Embryonic facial prominence (tissue), 1 donor: ENCODE measurements around the gene COMP.
"Not testable (repeated sequence)": the region's sequence is repeated elsewhere in the genome, so short reads cannot be mapped to it uniquely, and the experiment has no call there.

ENCODE experiments used
- DNase-seq: peaks from one replicate; pipeline ENCODE4 v3.0.0-alpha.2; 2016; ENCODE audit errors: extremely low spot score

Gene COMP

DNA sequence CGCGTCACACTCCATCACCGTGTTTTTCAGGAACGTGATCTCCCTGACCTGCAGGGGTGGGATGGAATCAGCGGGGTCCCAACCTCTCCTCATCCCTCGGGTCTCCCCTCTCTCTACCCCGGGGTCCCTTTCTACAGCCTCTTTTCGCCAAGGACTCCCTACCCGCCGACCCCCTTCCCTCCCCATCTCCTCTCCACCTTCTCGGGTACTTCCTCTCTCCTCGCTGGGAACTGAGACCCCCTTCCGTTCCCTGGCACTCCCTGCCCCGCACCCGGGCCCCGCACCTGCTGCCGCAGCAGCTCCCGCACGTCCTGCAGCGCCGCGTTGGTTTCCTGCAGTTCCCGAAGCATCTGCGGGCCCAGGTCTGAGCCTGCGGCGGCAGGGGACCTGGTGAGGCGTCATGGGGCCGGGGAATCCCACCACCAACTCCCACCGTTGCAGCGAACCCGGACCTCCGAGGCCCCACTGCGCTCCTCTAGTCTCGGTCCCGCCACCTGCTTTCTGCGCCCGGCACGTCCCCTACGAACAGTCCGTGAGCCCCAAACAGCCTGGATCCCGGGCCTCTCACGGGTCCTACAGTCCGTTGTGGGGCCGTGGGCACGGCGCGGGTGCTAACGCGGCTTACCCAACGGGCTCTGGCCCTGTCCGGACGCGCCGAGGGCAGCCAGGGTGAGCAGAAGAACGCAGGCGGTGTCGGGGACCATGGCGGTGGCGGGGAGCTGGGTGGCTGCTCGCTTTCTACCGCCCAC lies at the start of gene COMP:
Gene COMP, minus strand, starts transcription at position 740 of the 749 bp plus-strand sequence. Its CDS starts 36 bp downstream, at position 704.
- no peak for DNase-seq

DNA sequence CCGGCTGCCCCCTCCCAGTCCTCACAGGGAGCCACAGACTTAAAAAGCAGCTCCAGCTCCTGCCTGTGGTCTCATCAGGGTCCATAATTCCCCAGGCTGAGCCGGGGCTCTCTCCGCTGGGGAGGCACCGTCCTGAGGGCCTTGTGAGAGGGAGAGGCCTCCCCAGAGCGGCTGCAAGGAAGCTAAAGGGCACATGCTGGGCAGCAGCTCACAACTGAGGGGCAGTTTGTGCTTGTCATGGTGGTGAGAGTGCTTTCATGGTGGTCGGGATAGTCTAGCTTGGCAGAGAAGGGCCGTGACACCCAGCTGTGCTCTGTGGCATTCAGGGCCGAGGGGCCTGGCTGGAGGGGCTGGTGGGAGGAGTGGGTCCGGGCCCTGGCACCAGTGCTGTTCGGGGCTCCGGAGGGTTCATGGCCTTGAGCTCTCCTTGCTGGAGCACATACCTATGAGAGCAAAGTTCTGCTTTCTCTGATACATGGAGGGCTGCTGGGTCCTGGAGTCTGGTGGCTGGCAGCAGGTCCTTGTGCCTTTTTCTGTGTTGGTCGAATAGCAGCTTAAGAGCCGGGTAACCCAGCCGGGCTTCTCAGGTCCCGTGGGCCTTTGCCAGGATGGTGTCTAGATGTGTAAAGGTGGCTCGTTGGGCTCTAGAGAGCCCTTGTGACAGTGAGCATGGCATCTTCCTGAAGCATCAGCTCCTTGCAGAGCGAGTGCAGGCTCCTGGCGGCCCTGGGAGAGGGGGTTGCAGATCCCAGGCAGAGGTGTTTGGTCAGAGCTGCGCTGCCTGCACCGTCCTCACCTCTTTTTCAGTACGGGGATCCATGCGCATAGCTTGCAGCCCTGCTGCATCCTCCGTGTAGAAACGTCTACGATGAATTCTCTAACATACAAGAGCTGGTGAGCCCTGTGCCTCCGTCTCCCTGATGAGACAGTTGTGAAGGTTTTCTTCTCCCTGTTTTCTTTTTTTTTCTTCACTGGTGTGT lies 49.5 kb upstream of the COMP start:
- no peak for DNase-seq

DNA sequence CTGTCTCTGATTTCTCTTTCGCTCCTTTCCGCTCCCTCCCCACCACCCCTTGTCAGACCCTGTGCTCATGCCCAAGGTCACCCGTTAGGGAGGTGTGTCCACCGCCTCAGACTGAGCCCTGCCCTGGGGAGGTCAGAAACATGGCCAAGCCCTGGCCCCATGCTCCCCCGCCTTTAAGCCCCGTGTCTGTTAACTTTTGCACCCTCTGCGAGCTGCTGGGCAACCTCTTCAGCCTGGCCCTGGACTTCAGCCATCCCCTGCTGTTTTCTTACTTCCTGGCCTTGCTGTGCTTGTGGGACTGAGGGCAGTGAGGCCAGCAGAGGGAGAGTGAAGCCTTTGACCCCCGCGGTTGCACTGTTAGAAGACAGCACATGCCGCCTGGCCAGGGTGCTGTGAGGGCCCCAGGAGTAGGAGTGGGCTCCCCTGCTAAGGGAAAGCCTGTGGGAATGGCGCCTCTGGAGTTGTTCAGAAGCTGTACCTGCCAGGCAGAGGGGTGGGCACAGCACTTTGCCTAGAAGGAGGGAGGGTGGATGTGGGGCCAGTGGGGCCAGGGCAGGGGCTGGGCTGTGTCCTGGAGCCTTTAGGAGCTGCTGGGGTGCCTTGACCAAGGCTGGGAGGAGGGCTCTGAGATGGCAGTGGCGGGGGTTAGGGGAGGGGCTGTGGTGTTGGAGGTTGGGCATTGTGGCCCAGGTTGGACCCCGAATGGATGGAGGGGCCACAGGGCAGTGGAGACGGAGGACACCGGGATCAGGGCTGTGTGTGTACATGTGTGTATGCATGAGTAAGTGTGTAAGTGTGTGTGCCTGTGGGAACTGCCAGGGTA lies 48.6 kb upstream of the COMP start:
- no peak for DNase-seq

DNA sequence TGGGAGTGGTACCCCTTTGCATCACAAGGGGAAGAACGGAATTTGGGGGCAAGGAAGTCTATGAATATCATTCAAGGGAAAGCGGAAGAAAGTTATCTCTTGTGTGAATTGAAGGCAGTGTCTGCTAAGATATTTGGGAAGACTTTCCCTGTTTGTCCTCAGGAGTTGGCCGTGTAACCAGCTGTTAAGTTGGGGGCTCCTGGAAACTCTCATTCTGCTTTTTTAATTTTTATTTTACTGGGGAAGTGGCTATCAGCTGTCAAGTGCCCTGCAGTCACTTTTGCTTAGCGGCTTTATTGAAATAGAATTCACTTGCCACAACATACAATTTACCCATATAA lies 43.5 kb upstream of the COMP start:
- no peak for DNase-seq

DNA sequence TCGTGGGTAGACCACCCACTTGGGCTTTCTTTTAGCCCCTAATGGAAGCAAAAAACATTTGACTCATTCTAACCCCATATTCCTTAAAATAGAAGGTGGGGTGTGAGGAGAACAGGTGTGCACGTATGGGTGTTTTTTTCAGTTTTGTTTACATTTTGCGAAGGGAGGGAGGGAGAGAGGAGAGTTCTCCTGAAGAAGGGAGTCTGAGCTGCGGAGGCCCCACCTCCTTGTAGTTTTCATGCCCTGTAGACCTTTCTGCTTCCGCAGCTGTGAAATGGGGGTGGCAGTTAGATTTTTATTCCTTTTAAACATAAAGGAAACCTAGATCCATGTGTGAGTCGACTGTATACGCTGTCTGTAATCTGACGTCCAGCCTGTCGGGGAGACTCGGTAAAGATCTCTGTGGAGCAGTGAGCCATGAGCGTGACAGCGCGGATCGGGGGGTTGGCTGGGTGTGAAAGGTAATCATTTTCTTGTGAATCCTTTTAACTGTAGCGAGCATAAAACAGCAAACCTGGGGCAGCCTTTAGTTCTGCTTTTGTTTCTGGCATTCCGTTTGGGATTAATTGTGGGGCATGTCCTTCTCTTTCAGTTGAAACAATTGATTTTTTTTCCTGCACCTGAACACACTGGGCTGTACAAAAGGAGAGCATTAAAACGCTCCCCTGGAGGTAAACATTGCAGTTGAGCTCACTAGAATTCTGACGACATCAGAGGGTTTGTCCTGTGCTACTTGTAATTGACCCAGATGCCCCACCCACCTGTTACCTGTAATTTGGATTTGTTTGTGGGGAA lies 42.9 kb upstream of the COMP start:
- no peak for DNase-seq

DNA sequence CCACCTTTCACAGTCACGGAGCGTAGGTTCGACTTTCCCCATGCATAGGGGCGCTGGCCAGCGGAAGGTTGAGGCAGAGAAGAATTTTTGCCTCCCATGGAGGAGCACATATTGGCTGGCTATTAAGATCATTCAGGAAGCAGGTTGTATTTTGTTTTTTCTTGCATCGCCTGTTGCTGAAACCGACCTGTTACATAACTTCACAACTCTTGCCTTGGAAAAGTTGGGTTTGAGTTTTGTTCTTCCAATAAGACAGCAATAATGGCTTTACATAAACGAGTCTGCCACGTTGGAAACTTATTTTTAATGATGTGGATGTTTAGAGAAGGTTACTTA lies 42.0 kb upstream of the COMP start:
- DNase-seq: no peak

DNA sequence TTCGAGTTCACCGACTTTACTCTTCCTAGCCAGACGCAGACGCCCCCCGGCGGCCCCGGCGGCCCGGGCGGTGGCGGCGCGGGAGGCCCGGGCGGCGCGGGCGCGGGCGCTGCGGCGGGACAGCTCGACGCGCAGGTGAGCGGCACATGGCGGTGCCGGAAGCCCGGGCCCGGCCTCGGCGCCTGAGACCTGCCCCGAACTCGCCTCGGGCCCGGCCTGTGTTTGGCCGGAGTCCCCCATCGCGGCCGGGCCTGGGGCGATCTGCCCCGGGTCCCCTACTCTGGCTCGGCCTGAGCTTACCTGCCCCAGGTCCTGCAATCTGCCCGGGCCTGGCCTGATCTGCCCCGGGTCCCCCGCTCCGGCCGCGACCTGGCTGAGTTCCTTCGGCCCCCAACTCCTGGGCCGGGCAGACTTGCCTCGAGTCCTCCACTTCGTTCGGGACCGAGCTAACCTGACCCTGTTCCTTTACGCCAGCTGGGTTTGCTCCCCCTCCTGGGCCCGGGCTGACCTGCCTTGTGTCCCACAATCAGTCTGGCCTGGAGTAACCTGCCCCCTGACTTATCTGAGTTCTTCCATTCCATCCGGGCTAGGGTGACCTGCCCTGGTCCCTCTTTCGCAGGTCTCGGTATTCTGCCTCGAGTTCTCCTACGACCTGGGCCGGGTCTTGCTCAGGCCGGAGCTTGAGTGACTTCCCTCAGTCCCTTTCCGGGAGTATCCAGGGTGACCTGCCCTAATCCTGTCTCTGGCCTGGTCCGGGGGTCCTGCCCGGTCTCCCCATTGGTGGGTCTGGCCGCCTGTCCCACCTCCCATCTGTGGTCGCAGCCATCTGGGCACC lies 41.4 kb upstream of the COMP start:
- DNase-seq: no peak

DNA sequence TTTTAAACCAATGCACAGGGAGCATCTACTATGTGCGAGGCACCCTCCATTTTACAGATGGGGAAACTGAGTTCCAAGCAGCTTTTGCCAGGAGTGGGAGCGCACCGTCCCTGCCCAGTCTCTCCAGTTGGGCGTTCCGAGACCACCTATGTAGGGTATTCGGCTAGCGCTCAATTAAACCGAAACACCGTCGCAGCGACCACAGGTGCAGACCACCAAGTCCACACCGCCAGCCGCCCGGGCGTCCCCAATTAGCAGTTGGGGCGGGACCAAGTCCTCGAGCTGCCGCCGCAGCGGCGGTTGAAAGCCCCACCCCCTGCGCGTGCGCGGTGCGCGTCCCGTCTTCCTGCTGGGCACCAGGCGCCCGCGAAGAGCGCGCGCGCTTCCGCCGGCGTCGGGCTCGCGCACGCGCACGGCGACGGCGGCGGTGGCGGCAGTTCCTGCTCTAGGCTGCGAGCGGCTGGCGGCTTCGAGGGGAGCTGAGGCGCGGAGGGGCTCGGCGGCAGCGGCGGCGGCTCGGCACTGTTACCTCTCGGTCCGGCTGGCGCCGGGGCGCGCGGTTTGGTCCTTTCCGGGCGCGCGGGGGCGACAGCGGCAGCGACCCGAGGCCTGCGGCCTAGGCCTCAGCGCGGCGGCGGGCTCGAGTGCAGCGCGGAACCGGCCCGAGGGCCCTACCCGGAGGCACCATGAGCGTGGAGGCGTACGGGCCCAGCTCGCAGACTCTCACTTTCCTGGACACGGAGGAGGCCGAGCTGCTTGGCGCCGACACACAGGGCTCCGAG lies 40.6 kb upstream of the COMP start, which contains the start of gene UPF1:
Gene UPF1, plus strand, starts transcription at position 436 of the 782 bp plus-strand sequence. Its CDS starts 251 bp downstream, at position 687.
- DNase-seq: peak; percentile 85

DNA sequence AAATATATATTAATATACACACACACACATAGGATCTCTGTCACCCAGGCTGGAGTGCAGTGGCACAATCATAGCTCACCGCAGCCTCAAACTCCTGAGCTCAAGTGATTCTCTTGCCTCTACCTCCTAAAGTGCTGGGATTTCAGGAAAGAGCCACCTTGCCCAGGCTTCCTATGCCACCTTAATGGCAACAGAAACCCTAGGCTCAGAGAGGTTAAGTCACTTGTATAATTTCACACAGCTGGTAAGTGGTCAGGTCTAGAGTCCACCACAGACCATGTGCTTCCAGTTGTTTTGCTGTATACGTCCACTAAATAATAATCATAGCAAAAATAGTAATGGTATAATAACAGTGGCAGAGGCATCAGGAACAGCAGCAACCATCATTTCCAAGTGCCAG lies 39.4 kb upstream of the COMP start:
- DNase-seq: no peak

DNA sequence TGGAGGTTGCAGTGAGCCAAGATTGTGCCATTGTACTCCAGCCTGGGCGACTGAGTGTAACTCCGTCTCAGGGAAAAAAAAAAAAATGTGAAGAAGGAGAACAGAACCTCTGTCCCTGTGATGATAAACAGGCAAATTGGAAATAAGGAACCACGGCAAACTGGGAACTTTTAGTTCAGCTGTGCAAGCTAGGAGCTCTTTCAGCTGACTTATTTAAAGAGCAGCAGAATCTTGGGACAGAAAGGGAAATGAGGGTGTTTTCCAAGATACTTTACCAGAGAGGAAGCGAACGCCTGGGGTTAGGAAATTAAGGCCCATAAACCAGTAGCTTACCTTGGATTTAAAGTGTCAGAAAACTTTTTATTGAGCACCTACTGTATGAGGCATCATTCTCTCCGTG lies 37.7 kb upstream of the COMP start:
- no peak for DNase-seq

DNA sequence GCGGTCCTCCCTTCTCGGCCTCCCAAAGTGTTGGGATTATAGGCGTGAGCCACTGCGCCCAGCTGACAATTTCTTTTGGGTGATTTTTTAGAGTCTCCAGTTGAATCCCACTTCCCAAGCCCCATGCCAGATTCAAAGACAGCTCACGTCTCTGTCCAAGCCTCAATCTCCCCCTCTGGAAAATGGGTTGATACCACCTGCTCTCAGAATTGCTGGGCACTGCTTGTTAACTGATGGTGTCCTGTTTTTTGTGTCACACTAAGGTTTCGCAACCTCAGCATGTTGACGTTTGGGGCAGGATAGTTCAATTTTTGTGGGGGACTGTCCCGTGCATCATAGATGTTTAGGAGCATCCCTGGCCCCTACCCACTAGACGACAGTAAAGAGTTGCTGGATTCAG lies 26.5 kb upstream of the COMP start:
- no peak for DNase-seq

DNA sequence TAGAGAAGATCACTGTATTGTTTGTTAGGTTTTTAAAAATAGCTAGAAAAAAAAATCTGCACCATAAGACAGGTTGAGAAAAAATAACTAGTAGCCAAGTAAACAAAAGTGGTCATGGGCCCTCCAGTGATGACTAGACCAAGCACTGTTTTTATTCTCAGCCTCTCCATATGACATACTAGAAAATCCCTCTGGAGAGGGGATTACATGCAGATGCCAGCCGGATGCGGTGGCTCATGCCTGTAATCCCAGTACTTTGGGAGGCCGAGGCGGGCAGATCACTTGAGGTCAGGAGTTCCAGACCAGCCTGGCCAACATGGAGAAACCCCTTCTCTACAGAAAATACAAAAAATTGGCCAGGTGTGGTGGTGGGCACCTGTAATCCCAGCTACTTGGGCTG lies 25.5 kb upstream of the COMP start:
- DNase-seq: not testable (repeated sequence)

DNA sequence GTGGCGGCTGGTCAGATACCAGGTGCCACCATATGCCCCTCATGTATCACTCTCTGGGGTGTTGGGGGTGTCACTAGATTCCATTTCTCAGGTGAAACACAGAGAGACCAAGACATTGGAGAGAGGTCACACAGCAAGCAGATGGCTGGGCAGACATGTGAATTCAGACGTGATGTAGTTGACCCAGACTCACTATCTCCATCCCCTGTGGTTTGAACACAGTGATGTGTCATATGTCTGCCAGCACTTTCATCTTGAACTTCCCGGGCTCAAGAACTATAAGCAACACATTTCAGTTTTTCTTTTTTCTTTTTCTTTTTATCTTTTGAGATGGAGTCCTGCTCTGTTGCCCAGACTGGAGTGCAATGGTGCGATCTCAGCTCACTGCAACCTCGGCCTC lies 24.6 kb upstream of the COMP start:
- DNase-seq: no peak

DNA sequence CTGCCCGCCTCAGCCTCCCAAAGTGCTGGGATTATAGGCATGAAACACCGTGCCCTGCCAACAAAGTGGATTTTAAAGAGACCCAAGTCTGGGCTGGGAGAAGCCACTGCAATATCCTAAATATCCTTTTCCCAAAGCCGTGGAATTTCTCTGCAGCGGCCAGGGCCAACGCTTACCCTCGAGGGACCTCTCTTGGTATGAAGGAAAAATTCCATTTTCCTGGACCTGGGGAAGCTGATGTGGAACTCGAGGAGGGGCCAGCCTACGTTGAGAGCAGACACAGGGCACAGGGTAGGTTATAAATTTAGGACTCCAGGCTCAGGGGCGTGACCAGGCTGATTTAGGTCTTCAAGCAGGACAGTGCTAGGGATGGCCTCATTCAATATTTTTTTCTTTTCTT lies 23.0 kb upstream of the COMP start:
- no peak for DNase-seq

DNA sequence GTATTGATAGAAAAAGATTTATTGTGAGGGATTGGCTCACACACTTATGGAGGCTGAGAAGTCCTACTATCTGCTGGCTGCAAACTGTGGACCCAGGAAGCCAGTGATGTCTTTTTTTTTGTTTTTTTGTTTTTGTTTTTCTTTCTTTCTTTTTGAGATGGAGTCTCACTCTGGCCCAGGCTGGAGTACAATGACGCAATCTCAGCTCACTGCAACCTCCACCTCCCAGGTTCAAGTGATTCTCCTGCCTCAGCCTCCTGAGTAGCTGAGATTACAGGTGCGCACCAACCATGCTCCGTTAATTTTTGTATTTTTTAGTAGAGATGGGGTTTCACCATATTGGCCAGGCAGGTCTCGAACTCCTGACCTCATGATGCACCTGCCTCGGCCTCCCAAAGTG lies 20.5 kb upstream of the COMP start:
- not testable (repeated sequence) for DNase-seq

DNA sequence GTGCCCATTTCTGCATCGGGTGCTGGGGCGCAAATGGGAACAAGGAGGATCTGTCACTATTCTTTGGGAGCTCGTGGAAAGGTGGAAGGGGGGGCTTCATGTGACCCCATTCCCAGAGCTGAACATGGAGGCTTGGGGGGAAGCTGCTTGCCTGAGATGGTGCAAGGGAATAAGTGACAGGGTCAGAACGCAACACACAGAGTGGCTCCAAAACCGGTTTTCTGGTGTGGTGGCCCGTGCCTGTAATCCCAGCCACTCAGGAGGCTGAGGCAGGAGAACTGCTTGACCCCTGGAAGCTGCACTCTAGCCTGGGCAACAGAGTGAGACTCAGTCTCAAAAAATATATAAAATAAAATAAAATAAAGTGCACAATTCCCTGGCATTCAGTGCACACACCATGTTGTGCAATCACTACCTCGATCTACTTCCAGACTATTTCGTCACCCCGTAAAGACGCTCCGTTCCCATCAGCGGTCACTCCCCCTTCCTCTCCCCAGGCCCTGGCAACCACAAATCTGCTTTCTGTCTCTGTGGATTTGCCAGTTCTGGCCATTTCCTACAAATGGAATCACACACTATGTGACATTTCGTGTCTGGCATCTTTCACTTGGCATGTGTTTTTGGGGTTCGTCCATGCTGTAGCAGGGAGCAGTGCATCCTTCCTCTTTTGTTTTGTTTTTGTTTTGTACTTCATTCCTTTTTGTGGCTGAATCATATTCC lies 18.2 kb upstream of the COMP start:
- no peak for DNase-seq

DNA sequence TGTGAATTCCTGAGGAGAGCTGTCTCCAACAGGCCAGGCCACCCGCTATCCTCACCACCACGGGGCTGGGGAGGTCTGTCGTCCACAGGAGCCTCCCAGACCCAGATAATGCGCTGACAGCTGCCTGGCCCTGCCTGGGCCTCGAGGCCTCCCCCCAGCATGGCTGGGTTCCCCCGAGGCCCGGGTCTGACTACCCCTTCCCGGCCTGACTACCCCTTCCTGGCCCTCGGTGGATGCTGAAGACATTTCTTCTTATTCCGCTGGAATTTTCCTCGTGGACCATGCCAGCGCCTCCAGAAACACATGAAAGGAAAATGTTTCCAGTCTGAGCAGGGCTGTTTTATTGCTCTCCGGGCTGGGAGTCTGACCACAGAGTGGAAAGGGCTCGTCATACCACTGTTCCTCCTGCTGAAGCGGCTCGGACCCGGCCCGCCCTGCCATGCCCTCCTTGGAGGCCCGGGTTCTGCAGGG lies 16.8 kb upstream of the COMP start:
- DNase-seq: no peak

DNA sequence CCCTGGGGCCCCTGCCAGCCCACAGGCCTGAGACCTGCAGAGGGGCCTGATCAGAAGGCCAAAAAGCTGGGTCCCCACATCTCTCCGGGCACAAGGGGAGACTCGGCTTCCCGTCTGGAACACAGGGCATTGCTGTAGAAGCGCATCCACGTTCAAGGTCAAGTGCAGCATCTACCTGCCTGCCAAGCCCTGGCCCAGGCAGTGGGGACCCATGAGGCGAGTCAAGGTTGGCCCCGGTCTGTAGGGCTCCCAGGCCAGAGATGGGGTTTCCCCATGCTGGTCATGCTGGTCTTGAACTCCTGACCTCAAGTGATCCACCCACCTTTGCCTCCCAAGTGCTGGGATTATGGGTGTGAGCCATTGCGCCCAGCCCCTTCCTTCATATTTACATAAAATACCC lies 13.5 kb upstream of the COMP start:
- DNase-seq: no peak

DNA sequence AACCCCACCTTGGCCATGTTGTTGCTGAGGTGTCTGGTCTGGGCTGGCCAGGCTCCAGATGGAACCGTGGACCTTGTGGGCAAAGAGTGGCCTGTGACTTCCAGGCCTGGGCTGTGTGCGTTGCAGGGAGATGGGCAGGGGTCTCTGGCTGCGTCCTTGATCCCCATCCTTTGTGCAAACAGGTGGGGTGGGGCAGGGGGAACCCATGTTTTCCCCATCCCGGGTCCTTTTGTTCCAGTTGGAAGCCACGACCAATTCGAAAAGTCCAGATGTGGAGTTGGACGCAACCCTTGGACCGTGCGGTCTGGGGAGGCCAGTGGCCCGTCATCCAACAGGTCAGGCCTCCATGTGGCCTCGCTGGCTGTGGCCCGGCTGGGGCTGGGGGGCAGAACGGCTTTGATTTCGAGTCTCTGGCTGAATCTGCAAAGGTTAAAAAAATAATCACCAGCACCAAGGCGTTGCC lies 13.1 kb upstream of the COMP start:
- DNase-seq: no peak
